B cell (primary cell): ENCODE measurements around the gene LEMD1. TPM values are rescaled to one million over a fixed set of nuclear protein-coding genes. Genes with fewer than 3 reads are reported as not detected.

ENCODE experiments used
- ATAC-seq: fragments of 200-7000 bp; cut with Tn5 transposase; one replicate; pipeline ENCODE4 v1.10.0; 2021; ENCODE audit warnings: low read depth, mild to moderate bottlenecking, moderate number of reproducible peaks, moderate library complexity
- CTCF ChIA-PET: fragments of 350-600 bp; sonication (Branson Sonifier 250); formaldehyde crosslinking; loops from one replicate; lab custom pipeline; 2021; ENCODE audit warnings: antibody characterized with exemption, inconsistent platforms; lab: Charles Lee
- POLR2A ChIA-PET: fragments of 350-600 bp; sonication (Branson Sonifier 250); formaldehyde crosslinking; loops from one replicate; lab custom pipeline; 2021; ENCODE audit warnings: antibody characterized with exemption; lab: Charles Lee
- DNase-seq: peaks from one replicate; pipeline ENCODE4 v3.0.0; 2013
- H2AFZ ChIP-seq: 2 replicates; pipeline ENCODE4 v1.6.1; 2012; ENCODE audit warnings: mild to moderate bottlenecking, low read depth, low read length; ENCODE audit not compliant: insufficient read depth, poor library complexity, severe bottlenecking
- H3K27ac ChIP-seq, 2 donors: 1 replicate in 1 of 2; 2 replicates in 1 of 2; pipeline ENCODE4 v1.5.1; 2012 to 2013; ENCODE audit warnings: low read length in 2 of 2, mild to moderate bottlenecking in 2 of 2, moderate library complexity in 1 of 2
- H3K27me3 ChIP-seq, 4 experiments: fragments of 200-600 bp in 1 of 4; sonication (generic) in 1 of 4; replicated peaks in 1 of 4; 1 replicate in 2 of 4; 2 replicates in 2 of 4; pipeline versions ENCODE4 v1.6.1 to v1.7.0; 2013 to 2016; ENCODE audit warnings: low read length in 3 of 4, mild to moderate bottlenecking in 2 of 4, mixed read lengths in 1 of 4, moderate library complexity in 1 of 4; ENCODE audit not compliant: insufficient read depth in 4 of 4, control insufficient read depth in 3 of 4; ENCODE audit errors: control extremely low read depth in 1 of 4
- H3K36me3 ChIP-seq, 2 experiments: replicated peaks in 1 of 2; 1 replicate in 1 of 2; 2 replicates in 1 of 2; pipeline versions ENCODE4 v1.6.1 to v1.7.1; 2013; ENCODE audit warnings: low read length in 1 of 2; ENCODE audit not compliant: insufficient read depth in 2 of 2, control insufficient read depth in 1 of 2; ENCODE audit errors: control extremely low read depth in 1 of 2, extremely low read depth in 1 of 2
- H3K4me1 ChIP-seq, 2 donors: fragments of 200-600 bp in 1 of 2; sonication (generic) in 1 of 2; 1 replicate in 1 of 2; 2 replicates in 1 of 2; pipeline versions ENCODE4 v1.5.1 to v1.6.1; 2013 to 2017; ENCODE audit warnings: low read length in 2 of 2; ENCODE audit not compliant: control insufficient read depth in 2 of 2, insufficient read depth in 2 of 2
- H3K4me2 ChIP-seq: replicated peaks from 2 replicates; pipeline ENCODE3; 2012; ENCODE audit warnings: mild to moderate bottlenecking, low read depth, low read length; ENCODE audit not compliant: poor library complexity, severe bottlenecking
- H3K4me3 ChIP-seq, 5 experiments: fragments of 200-600 bp in 1 of 5; sonication (generic) in 1 of 5; 1 replicate in 3 of 5; 2 replicates in 2 of 5; pipeline versions ENCODE4 v1.5.1 to v1.7.0; 2011 to 2016; ENCODE audit warnings: low read length in 4 of 5, mild to moderate bottlenecking in 4 of 5, low read depth in 2 of 5, control low read depth in 1 of 5, moderate library complexity in 1 of 5; ENCODE audit not compliant: insufficient read depth in 1 of 5; ENCODE audit errors: control extremely low read depth in 1 of 5, extremely low read depth in 1 of 5
- H3K79me2 ChIP-seq: fragments of 200-600 bp; sonication (generic); one replicate; pipeline ENCODE4 v1.6.0; 2016; ENCODE audit warnings: low read length; ENCODE audit not compliant: control insufficient read depth, insufficient read depth
- H3K9ac ChIP-seq: fragments of 200-600 bp; sonication (generic); 2 replicates; pipeline ENCODE4 v1.6.1; 2017; ENCODE audit warnings: mild to moderate bottlenecking, low read length, moderate library complexity
- H3K9me3 ChIP-seq, 3 donors: one replicate each; pipeline versions ENCODE4 v1.6.1 to v1.7.1; 2013; ENCODE audit warnings: low read length in 2 of 3; ENCODE audit not compliant: control insufficient read depth in 2 of 3, insufficient read depth in 1 of 3; ENCODE audit errors: control extremely low read depth in 1 of 3
- H4K20me1 ChIP-seq: 2 replicates; pipeline ENCODE4 v1.6.0; 2012; ENCODE audit warnings: mild to moderate bottlenecking, low read length; ENCODE audit not compliant: insufficient read depth, control insufficient read depth, poor library complexity, severe bottlenecking
- H3K27ac Mint-ChIP-seq: one replicate; pipeline ENCODE4 v1.8.0; 2021; ENCODE audit warnings: mixed read lengths
- H3K27me3 Mint-ChIP-seq: one replicate; pipeline ENCODE4 v1.8.0; 2021; ENCODE audit warnings: mixed read lengths
- H3K4me1 Mint-ChIP-seq: one replicate; pipeline ENCODE4 v1.8.0; 2021; ENCODE audit warnings: mixed read lengths
- H3K4me3 Mint-ChIP-seq: one replicate; pipeline ENCODE4 v1.8.0; 2021; ENCODE audit warnings: mixed read lengths
- H3K9me3 Mint-ChIP-seq: one replicate; pipeline ENCODE4 v1.8.0; 2022; ENCODE audit warnings: mixed read lengths; ENCODE audit not compliant: insufficient read depth
- EZH2 ChIP-seq: IDR thresholded peaks from 2 replicates; pipeline ENCODE4 v1.6.1; 2012; ENCODE audit warnings: borderline replicate concordance, low read depth, mild to moderate bottlenecking, moderate library complexity, low read length; ENCODE audit not compliant: insufficient read depth, poor library complexity, severe bottlenecking
- WGBS: methylation state at CpG from one replicate; pipeline ENCODE4 v1.1.5; 2013; ENCODE audit warnings: missing lambda C conversion rate; ENCODE audit not compliant: insufficient coverage; 5-methylcytosine and 5-hydroxymethylcytosine counted together
- intact Hi-C: fragments of 100-400 bp; cut with micrococcal nuclease; formaldehyde crosslinking; loops from one replicate; pipeline ENCODE4 v1.10.0; 2022
- polyA plus RNA-seq: library from polyadenylated mRNA; depleted of rRNA; stranded (reverse); fragments of >200 nt; gene quantifications from 2 replicates; pipeline ENCODE4 v1.2.3, GENCODE V29; 2012
- total RNA-seq, 2 donors: library from RNA; stranded (reverse); fragments of 120-200 nt in 1 of 2; gene quantifications; 1 replicate in 1 of 2; 2 replicates in 1 of 2; pipeline versions ENCODE4 v1.2.3 to v1.2.4, GENCODE V29; 2013 to 2022
- TF ChIP-seq, protein P1 (sequence below): fragments of 200-600 bp; IDR thresholded peaks from one replicate; pipeline ENCODE4 v1.8.0; 2022; ENCODE audit warnings: antibody characterized with exemption, mild to moderate bottlenecking

Gene LEMD1
- total and polyA plus RNA-seq, 2 donors (not counting 1 experiment from before 2014, with no cell fraction given), result 0.57 TPM; not detected in 1

DNA sequence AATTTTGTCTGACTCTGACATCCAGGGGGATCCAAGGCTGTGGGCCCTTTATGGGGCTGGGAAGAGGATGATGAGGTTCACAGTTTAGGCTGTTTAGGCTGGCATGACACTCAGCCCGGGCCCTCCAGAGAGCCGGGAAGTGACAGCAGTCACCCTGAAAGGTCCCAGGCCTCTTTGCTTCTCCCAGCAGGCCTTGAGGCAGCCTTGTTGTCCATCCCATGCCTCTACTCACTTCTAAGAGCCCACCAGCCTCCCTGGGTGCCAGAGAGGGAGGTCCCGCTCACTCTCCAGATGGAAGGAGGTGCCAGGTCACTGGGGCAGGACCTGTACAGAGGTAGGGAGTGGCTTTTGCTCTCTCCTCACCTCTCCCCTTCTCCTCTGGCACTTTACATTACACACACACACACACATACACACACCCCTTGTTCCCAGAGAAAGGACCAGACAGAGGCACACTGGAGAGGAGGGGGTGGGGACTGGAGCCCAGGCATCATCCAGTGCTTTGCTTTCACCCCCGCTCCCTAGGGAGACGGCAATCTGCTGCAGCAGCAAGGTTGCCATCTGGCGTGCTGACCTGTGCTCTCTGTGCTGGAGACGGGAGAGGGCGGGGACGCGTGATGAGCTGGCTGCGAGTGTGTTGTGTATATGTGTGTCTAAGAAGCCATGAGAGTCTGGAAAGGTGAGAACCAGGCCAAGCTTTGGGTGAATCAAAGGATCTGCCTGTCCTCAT is 69.7 kb downstream of the LEMD1 start:
- POLR2A ChIA-PET, result no interaction called here
- H3K27me3 Mint-ChIP-seq, result peaks cover 8% of the 10 kb centered on the region

More for the DNA sequence above, 69.7 kb downstream of the LEMD1 start:
- Mint-ChIP-seq H3K4me1 (peaks cover 51% of the 10 kb centered on the region), H3K4me3 (no peak overlapping the region), H3K9me3 (no peaks in the 10 kb centered on the region), H3K27ac (peak overlapping the region; percentile 41)
- CTCF ChIA-PET, result interaction anchor here (0.5 to 6.0 kb wide), 9 partner anchors 10 to 172 kb away, joined by 3 to 115 read pairs (median 63); no protein-coding TSS in a partner anchor
- no peaks in the 10 kb centered on the region for H3K36me3 ChIP-seq
- H3K9me3 ChIP-seq, result peaks cover 0 to 6% (median 0%) of the 10 kb centered on the region in 3 donors
- H2AFZ ChIP-seq, result no peak overlapping the region
- WGBS, result 95% methylated on average over 9 of the region's 11 CpGs
- H3K4me2 ChIP-seq, result no peak overlapping the region
- peaks cover 0 to 4% (median 0%) of the 10 kb centered on the region in 4 experiments for H3K27me3 ChIP-seq
- DNase-seq, result no peak
- no peaks in the 10 kb centered on the region for H3K79me2 ChIP-seq
- TF ChIP-seq, protein P1, sequence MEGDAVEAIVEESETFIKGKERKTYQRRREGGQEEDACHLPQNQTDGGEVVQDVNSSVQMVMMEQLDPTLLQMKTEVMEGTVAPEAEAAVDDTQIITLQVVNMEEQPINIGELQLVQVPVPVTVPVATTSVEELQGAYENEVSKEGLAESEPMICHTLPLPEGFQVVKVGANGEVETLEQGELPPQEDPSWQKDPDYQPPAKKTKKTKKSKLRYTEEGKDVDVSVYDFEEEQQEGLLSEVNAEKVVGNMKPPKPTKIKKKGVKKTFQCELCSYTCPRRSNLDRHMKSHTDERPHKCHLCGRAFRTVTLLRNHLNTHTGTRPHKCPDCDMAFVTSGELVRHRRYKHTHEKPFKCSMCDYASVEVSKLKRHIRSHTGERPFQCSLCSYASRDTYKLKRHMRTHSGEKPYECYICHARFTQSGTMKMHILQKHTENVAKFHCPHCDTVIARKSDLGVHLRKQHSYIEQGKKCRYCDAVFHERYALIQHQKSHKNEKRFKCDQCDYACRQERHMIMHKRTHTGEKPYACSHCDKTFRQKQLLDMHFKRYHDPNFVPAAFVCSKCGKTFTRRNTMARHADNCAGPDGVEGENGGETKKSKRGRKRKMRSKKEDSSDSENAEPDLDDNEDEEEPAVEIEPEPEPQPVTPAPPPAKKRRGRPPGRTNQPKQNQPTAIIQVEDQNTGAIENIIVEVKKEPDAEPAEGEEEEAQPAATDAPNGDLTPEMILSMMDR, result no peak
- no peak for TF ChIP-seq EZH2
- peaks cover 35 to 43% of the 10 kb centered on the region in 2 donors for H3K4me1 ChIP-seq
- H3K4me3 ChIP-seq, result no peak overlapping the region
- H4K20me1 ChIP-seq, result no peaks in the 10 kb centered on the region
- no peak overlapping the region for H3K9ac ChIP-seq
- H3K27ac ChIP-seq, result no peak overlapping the region
- intact Hi-C loops, result no loop called here
- no peak for ATAC-seq
